ENCODE data around the gene UST. TPM values are rescaled to one million over a fixed set of nuclear protein-coding genes. Genes with fewer than 3 reads are reported as not detected.

UST gene
- total and polyA plus RNA-seq, 2 donors (not counting 1 experiment from before 2014, with no cell fraction given): 7.3 to 16.9 TPM

DNA sequence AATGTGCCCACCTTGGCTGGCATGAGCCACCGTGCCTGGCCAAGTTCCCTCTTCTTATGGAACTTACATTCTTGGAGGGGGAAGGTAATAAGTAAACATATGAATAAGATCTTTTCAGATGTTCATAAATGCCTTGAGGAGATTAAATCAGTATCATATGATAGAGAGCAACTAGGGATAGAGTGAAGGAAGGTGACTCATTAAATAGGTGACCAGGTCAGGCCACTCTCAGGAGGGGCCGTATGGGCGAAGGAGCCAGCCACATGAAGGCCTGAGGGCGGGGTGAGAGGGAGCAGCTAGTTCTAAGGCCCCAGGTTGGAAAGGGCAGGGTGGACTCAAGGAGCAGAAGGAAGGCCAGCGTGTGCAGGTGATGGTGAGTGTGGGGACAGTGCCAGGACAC, 91.1 kb downstream of the UST start:
- Histone ChIP-seq H3K4me1 (ENCODE audit: control insufficient read depth in 2 of 2, insufficient read depth in 2 of 2, low read length in 2 of 2) (peaks cover 3 to 10% of the 10 kb centered on the region in 2 donors), H4K20me1 (ENCODE audit: control insufficient read depth, insufficient read depth, low read length, poor library complexity, severe bottlenecking) (peaks cover 6% of the 10 kb centered on the region), H3K4me2 (replicated peaks; ENCODE audit: low read depth, low read length, poor library complexity, severe bottlenecking) (no peak overlapping the region), H3K9ac (ENCODE audit: low read length) (no peak overlapping the region), H3K27me3 (replicated peaks in 1 of 4; ENCODE audit: control extremely low read depth in 1 of 4, control insufficient read depth in 3 of 4, insufficient read depth in 4 of 4, low read length in 3 of 4) (no peaks in the 10 kb centered on the region), H3K4me3 (ENCODE audit: control extremely low read depth in 1 of 5, extremely low read depth in 1 of 5, insufficient read depth in 1 of 5, low read depth in 2 of 5, low read length in 4 of 5) (no peak overlapping the region), H3K9me3 (ENCODE audit: control extremely low read depth in 1 of 3, control insufficient read depth in 2 of 3, insufficient read depth in 1 of 3, low read length in 2 of 3) (no peaks in the 10 kb centered on the region), H2AFZ (ENCODE audit: insufficient read depth, low read depth, low read length, poor library complexity, severe bottlenecking) (no peak overlapping the region), H3K36me3 (replicated peaks in 1 of 2; ENCODE audit: control extremely low read depth in 1 of 2, control insufficient read depth in 1 of 2, extremely low read depth in 1 of 2, insufficient read depth in 2 of 2, low read length in 1 of 2) (no peaks in the 10 kb centered on the region), H3K79me2 (ENCODE audit: control insufficient read depth, insufficient read depth, low read length) (peaks cover 88% of the 10 kb centered on the region), H3K27ac (ENCODE audit: low read length in 2 of 2) (no peak overlapping the region)
- peaks cover 26% of the 10 kb centered on the region for H3K4me1 Mint-ChIP-seq
- ChIA-PET CTCF (no interaction called here), POLR2A (interaction anchor here (0.7 kb wide), 1 partner anchor 67 kb away, joined by 4 read pairs; no protein-coding TSS in a partner anchor)
- no peak for TF ChIP-seq EZH2 (IDR thresholded peaks at IDR 0.05; ENCODE audit: borderline replicate concordance, insufficient read depth, low read depth, low read length, poor library complexity, severe bottlenecking)
- TF ChIP-seq CTCF (IDR thresholded peaks at IDR 0.05): no peak
- no peak overlapping the region for H3K27ac Mint-ChIP-seq
- no peak for DNase-seq
- no peak overlapping the region for H3K4me3 Mint-ChIP-seq
- intact Hi-C loops (cut with micrococcal nuclease): loop anchor here (2.0 kb wide), 1 partner anchor 15 kb away; no protein-coding TSS in a partner anchor
- H3K9me3 Mint-ChIP-seq (ENCODE audit: insufficient read depth): no peaks in the 10 kb centered on the region
- ATAC-seq (ENCODE audit: low read depth): no peak
- 100% methylated on average over 4 of the region's 5 CpGs for WGBS (ENCODE audit: insufficient coverage)
- H3K27me3 Mint-ChIP-seq: no peaks in the 10 kb centered on the region

DNA sequence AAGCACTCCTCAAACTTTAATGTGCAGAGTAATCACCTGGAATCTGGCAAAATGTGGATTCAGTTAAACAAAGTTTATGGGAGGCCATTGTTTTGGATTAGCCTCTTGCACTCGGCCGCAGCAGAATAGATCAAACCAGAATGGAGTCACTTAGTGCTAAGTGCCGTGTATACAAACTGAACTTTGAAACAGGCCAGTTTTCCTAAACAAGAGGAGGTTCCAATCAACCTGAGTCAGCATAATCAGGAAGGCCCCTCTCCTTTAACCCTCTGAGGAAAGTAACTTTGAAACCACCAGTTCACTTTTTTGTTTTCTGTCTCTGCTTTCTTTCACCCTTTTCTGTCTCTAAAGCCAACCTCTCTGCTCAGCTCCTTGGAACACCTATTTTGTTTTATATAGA, 92.2 kb downstream of the UST start:
- TF ChIP-seq EZH2 (IDR thresholded peaks at IDR 0.05; ENCODE audit: borderline replicate concordance, insufficient read depth, low read depth, low read length, poor library complexity, severe bottlenecking) (no peak), CTCF (IDR thresholded peaks at IDR 0.05) (no peak)
- ChIA-PET CTCF (no interaction called here), POLR2A (no interaction called here)
- H3K9me3 ChIP-seq (ENCODE audit: control extremely low read depth in 1 of 3, control insufficient read depth in 2 of 3, insufficient read depth in 1 of 3, low read length in 2 of 3): no peaks in the 10 kb centered on the region
- peaks cover 3 to 10% of the 10 kb centered on the region in 2 donors for H3K4me1 ChIP-seq (ENCODE audit: control insufficient read depth in 2 of 2, insufficient read depth in 2 of 2, low read length in 2 of 2)
- no peak overlapping the region for H3K9ac ChIP-seq (ENCODE audit: low read length)
- no peaks in the 10 kb centered on the region for H3K36me3 ChIP-seq (replicated peaks in 1 of 2; ENCODE audit: control extremely low read depth in 1 of 2, control insufficient read depth in 1 of 2, extremely low read depth in 1 of 2, insufficient read depth in 2 of 2, low read length in 1 of 2)
- H3K4me2 ChIP-seq (replicated peaks; ENCODE audit: low read depth, low read length, poor library complexity, severe bottlenecking): no peak overlapping the region
- Mint-ChIP-seq H3K4me3 (no peak overlapping the region), H3K9me3 (ENCODE audit: insufficient read depth) (no peaks in the 10 kb centered on the region), H3K27me3 (no peaks in the 10 kb centered on the region), H3K27ac (no peak overlapping the region), H3K4me1 (peaks cover 28% of the 10 kb centered on the region)
- H3K27me3 ChIP-seq (replicated peaks in 1 of 4; ENCODE audit: control extremely low read depth in 1 of 4, control insufficient read depth in 3 of 4, insufficient read depth in 4 of 4, low read length in 3 of 4): no peaks in the 10 kb centered on the region
- H3K27ac ChIP-seq (ENCODE audit: low read length in 2 of 2): no peak overlapping the region
- no peak overlapping the region for H3K4me3 ChIP-seq (ENCODE audit: control extremely low read depth in 1 of 5, extremely low read depth in 1 of 5, insufficient read depth in 1 of 5, low read depth in 2 of 5, low read length in 4 of 5)
- ATAC-seq (ENCODE audit: low read depth) (no peak), DNase-seq (no peak)
- no peak overlapping the region for H2AFZ ChIP-seq (ENCODE audit: insufficient read depth, low read depth, low read length, poor library complexity, severe bottlenecking)
- H3K79me2 ChIP-seq (ENCODE audit: control insufficient read depth, insufficient read depth, low read length): peaks cover 84% of the 10 kb centered on the region
- intact Hi-C loops (cut with micrococcal nuclease): loop anchor here (2.0 kb wide), 1 partner anchor 14 kb away; no protein-coding TSS in a partner anchor
- peaks cover 6% of the 10 kb centered on the region for H4K20me1 ChIP-seq (ENCODE audit: control insufficient read depth, insufficient read depth, low read length, poor library complexity, severe bottlenecking)
- 100% methylated on average over 3 of the region's 3 CpGs for WGBS (ENCODE audit: insufficient coverage)
